Right renal cortex interstitium (tissue), 3 donors: ENCODE results near the gene M1AP. TPM values are rescaled to one million over a fixed set of nuclear protein-coding genes. Genes with fewer than 3 reads are reported as not detected.
"Not testable (repeated sequence)": the region's sequence is repeated elsewhere in the genome, so short reads cannot be mapped to it uniquely, and the experiment has no call there.

Source experiments
- DNase-seq, 3 donors: peaks; one replicate each; pipeline ENCODE4 v3.0.0-alpha.2; 2013; ENCODE audit warnings: low read depth in 3 of 3, low spot score in 2 of 3
- polyA plus RNA-seq, 3 donors: library from polyadenylated mRNA; unstranded; fragments of 120-200 nt; gene quantifications; one replicate each; pipeline ENCODE4 v1.2.1, GENCODE V29; 2013; ENCODE audit not compliant: insufficient read length in 3 of 3

Gene M1AP
- polyA plus RNA-seq, 3 donors = 0.57 to 0.72 (median 0.71) TPM

- DNase-seq = peak; percentile 88 to 95 (median 91)
Measured at GRCh38 chr2:74653985-74654882, 6.1 kb upstream of the M1AP start, which contains the start of gene SEMA4F. SEMA4F (plus strand) TSS chr2:74654247; CDS start chr2:74654377, 130 bp downstream.

- DNase-seq = no peak
Measured at GRCh38 chr2:74653589-74653984, 5.5 kb upstream of the M1AP start.

GRCh38 chr2:74646834-74647482 lies 1.2 kb downstream of the M1AP start:
- DNase-seq = no peak

GRCh38 chr2:74646201-74646600 lies 1.9 kb downstream of the M1AP start:
- no peak for DNase-seq

GRCh38 chr2:74645344-74645743 lies 2.8 kb downstream of the M1AP start:
- DNase-seq = no peak

- DNase-seq = no peak
Measured at GRCh38 chr2:74639550-74639949, 8.6 kb downstream of the M1AP start.

- no peak for DNase-seq
Measured at GRCh38 chr2:74632939-74633312, 15.2 kb downstream of the M1AP start.

GRCh38 chr2:74632209-74632938 lies 15.8 kb downstream of the M1AP start:
- no peak for DNase-seq

GRCh38 chr2:74630454-74630853 lies 17.7 kb downstream of the M1AP start:
- DNase-seq = not testable (repeated sequence)

- no peak for DNase-seq
Measured at GRCh38 chr2:74628538-74629105, 19.5 kb downstream of the M1AP start.

GRCh38 chr2:74625658-74626425 lies 22.3 kb downstream of the M1AP start:
- DNase-seq = no peak

- no peak for DNase-seq
Measured at GRCh38 chr2:74620671-74621070, 27.5 kb downstream of the M1AP start.

- DNase-seq = no peak
Measured at GRCh38 chr2:74619651-74620297, 28.4 kb downstream of the M1AP start.

- no peak for DNase-seq
Measured at GRCh38 chr2:74618410-74619083, 29.6 kb downstream of the M1AP start.

GRCh38 chr2:74617122-74617521 lies 31.0 kb downstream of the M1AP start:
- no peak for DNase-seq

- no peak for DNase-seq
Measured at GRCh38 chr2:74606927-74607326, 41.2 kb downstream of the M1AP start.

- DNase-seq = no peak
Measured at GRCh38 chr2:74603282-74604000, 44.7 kb downstream of the M1AP start.

- no peak for DNase-seq
Measured at GRCh38 chr2:74602586-74603281, 45.4 kb downstream of the M1AP start.
